ENCODE measurements around the gene DHRS12.

The DHRS12 gene

DNA sequence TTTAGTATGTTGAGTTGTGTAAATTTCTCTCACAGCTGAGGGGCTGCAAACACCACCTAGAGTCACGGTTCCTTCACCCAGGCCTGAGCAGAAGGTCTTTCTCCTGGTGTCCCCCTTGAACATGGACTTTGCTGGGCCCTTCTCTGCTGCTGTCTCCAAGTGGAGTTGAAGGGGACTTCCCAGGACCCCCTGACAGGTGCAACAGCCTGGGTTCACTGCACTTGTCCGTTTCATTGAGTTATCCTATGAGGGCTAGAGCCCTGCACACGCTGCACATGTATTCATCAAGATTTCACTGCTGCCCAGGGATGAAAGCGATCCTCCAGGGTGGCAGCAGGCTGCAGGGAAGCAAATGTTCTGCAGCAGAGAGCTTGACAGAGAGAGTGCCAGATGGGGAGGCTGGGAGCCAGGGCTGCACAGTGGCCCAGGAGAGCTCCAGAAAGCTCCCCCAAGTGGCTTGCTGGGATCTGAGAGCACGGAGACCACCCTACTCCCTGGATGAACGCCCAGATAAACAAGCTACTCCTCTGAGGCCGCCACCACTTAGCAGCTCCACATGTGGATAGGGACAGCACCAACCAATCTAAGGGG, 30.7 kb upstream of the DHRS12 start:
- TF ChIP-seq, protein P1, sequence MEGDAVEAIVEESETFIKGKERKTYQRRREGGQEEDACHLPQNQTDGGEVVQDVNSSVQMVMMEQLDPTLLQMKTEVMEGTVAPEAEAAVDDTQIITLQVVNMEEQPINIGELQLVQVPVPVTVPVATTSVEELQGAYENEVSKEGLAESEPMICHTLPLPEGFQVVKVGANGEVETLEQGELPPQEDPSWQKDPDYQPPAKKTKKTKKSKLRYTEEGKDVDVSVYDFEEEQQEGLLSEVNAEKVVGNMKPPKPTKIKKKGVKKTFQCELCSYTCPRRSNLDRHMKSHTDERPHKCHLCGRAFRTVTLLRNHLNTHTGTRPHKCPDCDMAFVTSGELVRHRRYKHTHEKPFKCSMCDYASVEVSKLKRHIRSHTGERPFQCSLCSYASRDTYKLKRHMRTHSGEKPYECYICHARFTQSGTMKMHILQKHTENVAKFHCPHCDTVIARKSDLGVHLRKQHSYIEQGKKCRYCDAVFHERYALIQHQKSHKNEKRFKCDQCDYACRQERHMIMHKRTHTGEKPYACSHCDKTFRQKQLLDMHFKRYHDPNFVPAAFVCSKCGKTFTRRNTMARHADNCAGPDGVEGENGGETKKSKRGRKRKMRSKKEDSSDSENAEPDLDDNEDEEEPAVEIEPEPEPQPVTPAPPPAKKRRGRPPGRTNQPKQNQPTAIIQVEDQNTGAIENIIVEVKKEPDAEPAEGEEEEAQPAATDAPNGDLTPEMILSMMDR (conservative IDR thresholded peaks at IDR 0.05; ENCODE audit: low read depth, low read length), result no peak
- no peak overlapping the region for H3K4me3 ChIP-seq (ENCODE audit: low read depth, low read length)
- no peak for DNase-seq (ENCODE audit: low read depth)

DNA sequence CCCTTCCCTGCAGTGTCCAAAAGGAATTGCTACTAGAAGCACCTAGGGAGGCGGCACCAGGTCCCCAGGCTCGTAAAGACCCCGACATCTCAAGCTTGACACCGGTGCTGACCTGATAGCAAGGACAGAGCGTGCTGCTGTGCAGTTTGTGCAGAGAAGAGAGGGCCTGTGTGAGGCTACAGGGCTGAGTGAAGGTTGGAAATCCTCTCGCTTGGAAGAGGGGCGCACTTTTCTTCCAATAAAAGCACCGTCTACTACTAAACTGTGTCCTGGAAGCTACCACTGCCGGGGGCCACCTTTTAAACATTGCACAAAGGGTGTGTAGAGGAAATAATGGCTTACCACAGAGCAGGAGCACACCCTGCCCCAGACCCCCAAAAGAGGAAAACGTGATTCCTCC, 30.0 kb upstream of the DHRS12 start:
- TF ChIP-seq, protein P1 (conservative IDR thresholded peaks at IDR 0.05; ENCODE audit: low read depth, low read length), result no peak

DNA sequence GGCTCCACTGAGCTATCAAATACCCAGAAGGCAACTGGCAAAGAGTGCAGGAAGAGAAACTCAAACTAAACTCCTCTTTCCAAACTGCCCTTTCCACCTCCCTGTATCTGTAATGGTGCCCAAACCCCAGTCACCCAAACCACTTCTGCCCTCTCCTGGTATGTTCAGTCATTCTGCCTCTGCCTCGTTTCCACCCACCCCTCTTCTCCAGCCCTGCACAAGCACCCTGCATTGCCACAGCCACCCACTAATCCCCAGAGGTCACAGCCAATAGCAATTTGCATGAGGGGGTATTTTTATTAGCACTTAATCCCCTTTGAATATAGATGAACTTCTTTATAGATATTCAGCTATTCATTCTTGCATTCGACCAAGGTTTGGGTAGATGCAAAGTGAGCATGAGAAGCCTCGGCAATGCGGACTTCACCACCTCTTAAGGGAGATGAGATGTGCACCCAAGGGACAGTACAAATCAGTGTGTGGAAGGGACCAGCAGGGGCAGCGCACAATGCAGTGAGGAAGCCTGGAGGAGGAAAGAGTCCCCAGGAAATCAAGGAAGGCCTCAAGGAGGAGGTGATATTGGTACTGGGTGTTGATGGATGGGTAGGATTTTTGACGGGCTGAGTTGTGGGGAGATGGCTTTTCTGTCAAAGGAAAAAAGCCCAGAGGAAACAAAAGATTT, 28.6 kb upstream of the DHRS12 start:
- peak; percentile 54 for DNase-seq (ENCODE audit: low read depth)
- H3K4me3 ChIP-seq (ENCODE audit: low read depth, low read length), result no peak overlapping the region
- TF ChIP-seq, protein P1 (conservative IDR thresholded peaks at IDR 0.05; ENCODE audit: low read depth, low read length), result peak; percentile 63

More for the DNA sequence above, 30.0 kb upstream of the DHRS12 start:
- DNase-seq (ENCODE audit: low read depth), result no peak
- no peak overlapping the region for H3K4me3 ChIP-seq (ENCODE audit: low read depth, low read length)

DNA sequence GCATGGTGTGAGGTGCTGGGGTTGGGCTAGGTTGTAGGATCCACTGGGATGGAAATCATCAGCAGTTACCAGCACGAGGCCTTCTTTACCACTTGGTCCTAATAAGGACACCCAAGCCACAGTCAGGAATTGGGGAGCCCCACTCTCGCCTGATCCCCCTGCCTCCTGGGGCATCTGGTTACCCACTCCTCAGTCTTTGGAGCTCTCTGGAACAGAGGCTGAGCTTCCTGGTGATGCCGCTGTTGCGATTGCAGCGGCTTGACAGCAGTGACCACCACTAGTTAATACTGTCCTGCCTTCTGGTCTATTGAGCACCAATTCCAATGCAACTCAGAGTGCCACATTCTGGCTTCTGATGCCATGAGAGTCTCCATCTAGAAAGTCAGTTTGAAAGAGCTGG, 27.6 kb upstream of the DHRS12 start:
- TF ChIP-seq, protein P1 (conservative IDR thresholded peaks at IDR 0.05; ENCODE audit: low read depth, low read length), result no peak
- no peak for DNase-seq (ENCODE audit: low read depth)
- H3K4me3 ChIP-seq (ENCODE audit: low read depth, low read length), result no peak overlapping the region

DNA sequence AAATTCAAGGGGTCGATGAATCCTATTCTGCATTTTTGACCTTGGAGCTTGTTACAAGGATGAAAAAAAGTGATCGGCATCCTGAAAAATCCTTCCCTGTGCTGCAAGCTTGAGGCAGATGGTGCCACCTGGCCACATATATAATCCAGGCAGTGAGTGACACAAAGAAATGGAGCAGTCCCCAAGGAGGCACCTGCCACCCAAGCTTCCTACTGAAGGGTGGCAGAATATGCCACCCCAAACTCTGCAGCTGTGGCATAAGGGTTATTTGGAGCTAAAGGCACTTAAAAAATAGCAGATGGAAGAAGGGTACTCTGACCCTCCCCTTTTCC, 25.6 kb upstream of the DHRS12 start:
- TF ChIP-seq, protein P1 (conservative IDR thresholded peaks at IDR 0.05; ENCODE audit: low read depth, low read length), result no peak
- DNase-seq (ENCODE audit: low read depth), result no peak
- H3K4me3 ChIP-seq (ENCODE audit: low read depth, low read length), result no peak overlapping the region

DNA sequence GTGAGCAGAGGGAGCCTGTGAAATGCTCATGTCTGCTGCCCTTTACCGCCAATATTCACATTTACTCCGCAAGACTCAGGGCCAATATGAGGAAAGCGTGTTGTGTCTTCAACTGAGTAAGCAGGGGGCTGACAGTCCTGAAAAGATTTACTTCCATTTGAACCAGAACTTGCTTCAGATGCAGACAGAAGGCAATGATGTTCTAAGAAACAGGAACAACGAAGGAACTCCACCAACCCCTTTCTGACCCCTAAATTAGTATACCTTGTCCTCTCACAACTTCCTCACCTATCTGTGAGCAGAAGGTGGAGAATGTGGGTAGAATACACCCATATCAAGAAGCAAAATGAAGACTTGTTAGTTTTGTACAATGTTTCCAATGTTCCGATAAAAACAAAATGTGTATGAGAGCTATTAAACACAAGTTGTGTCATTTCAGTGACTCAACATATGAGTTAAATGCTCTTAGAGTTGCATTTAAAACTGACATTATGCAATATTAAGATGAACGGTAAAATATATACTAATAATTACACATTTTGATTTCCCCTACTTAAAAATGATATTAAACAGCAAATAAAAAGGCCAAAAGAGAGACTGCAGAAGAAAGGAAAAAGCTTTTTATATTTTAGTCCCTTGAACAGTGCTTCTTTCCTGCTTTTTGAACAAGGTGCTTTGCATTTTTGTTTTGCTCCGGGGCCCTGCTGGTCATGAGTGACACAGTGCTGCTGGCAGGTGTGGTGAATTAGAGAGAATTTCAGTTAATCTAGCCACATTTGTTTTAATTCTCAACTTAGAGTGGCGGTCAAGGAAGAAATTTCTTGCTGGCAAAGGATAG, 25.0 kb upstream of the DHRS12 start:
- DNase-seq (ENCODE audit: low read depth), result no peak
- TF ChIP-seq, protein P1 (conservative IDR thresholded peaks at IDR 0.05; ENCODE audit: low read depth, low read length), result no peak
- H3K4me3 ChIP-seq (ENCODE audit: low read depth, low read length), result no peak overlapping the region

Measured in choroid plexus epithelial cell (primary cell).